Keratinocyte (primary cell): ENCODE results near the gene RAF1. TPM values are rescaled to one million over a fixed set of nuclear protein-coding genes. Genes with fewer than 3 reads are reported as not detected.

Experiments
- DNase-seq: peaks from one replicate; pipeline ENCODE4 v3.0.0-alpha.2; 2011; ENCODE audit warnings: low read depth, missing footprints, low spot score
- FAIRE-seq: peaks from 2 replicates; lab custom pipeline; 2011; peaks lifted over from hg19 to GRCh38; lab: Jason Lieb, UNC
- H2AFZ ChIP-seq: 2 replicates; pipeline ENCODE4 v1.6.0; 2012; ENCODE audit warnings: low read length, control low read depth, inconsistent platforms; ENCODE audit not compliant: control insufficient read depth
- H3K27ac ChIP-seq: 2 replicates; pipeline ENCODE4 v1.5.1; 2011; ENCODE audit warnings: low read length; ENCODE audit not compliant: control insufficient read depth, insufficient read depth
- H3K27me3 ChIP-seq: 3 replicates; pipeline ENCODE4 v1.6.0; 2011; ENCODE audit warnings: low read length; ENCODE audit not compliant: control insufficient read depth, insufficient read depth; ENCODE audit errors: extremely low read depth
- H3K36me3 ChIP-seq, 2 experiments: 2 replicates in 1 of 2; 3 replicates in 1 of 2; pipeline ENCODE4 v1.5.1; 2011; ENCODE audit warnings: low read length in 2 of 2, mild to moderate bottlenecking in 1 of 2; ENCODE audit not compliant: control insufficient read depth in 2 of 2, insufficient read depth in 2 of 2; ENCODE audit errors: extremely low read depth in 1 of 2
- H3K4me1 ChIP-seq: 3 replicates; pipeline ENCODE4 v1.5.1; 2011; ENCODE audit warnings: low read length; ENCODE audit not compliant: control insufficient read depth, insufficient read depth; ENCODE audit errors: extremely low read depth
- H3K4me2 ChIP-seq: 3 replicates; pipeline ENCODE4 v1.6.0; 2011; ENCODE audit warnings: low read depth, low read length; ENCODE audit not compliant: control insufficient read depth, insufficient read depth; ENCODE audit errors: extremely low read depth
- H3K4me3 ChIP-seq, 3 experiments: fragments of 200-600 bp in 1 of 3; sonication (generic) in 1 of 3; 2 replicates in 2 of 3; 3 replicates in 1 of 3; pipeline ENCODE4 v1.5.1; 2011 to 2016; ENCODE audit warnings: low read length in 3 of 3, mild to moderate bottlenecking in 3 of 3, control low read depth in 2 of 3, inconsistent platforms in 1 of 3, low read depth in 1 of 3, mixed read lengths in 1 of 3, mixed run types in 1 of 3, moderate library complexity in 1 of 3; ENCODE audit not compliant: control insufficient read depth in 2 of 3, insufficient read depth in 2 of 3; ENCODE audit errors: extremely low read depth in 1 of 3
- H3K79me2 ChIP-seq: 2 replicates; pipeline ENCODE4 v1.6.0; 2012; ENCODE audit warnings: low read length; ENCODE audit not compliant: control insufficient read depth, insufficient read depth
- H3K9ac ChIP-seq: 3 replicates; pipeline ENCODE4 v1.6.0; 2011; ENCODE audit warnings: low read length; ENCODE audit not compliant: control insufficient read depth, insufficient read depth; ENCODE audit errors: extremely low read depth
- H3K9me1 ChIP-seq: 3 replicates; pipeline ENCODE4 v1.6.0; 2011; ENCODE audit warnings: low read length; ENCODE audit not compliant: control insufficient read depth, insufficient read depth; ENCODE audit errors: extremely low read depth
- H3K9me3 ChIP-seq: 2 replicates; pipeline ENCODE4 v1.5.1; 2012; ENCODE audit warnings: low read depth, low read length; ENCODE audit not compliant: control insufficient read depth
- H4K20me1 ChIP-seq: 3 replicates; pipeline ENCODE4 v1.6.0; 2011; ENCODE audit warnings: low read length; ENCODE audit not compliant: control insufficient read depth, insufficient read depth; ENCODE audit errors: extremely low read depth
- CTCF ChIP-seq, 3 experiments: IDR thresholded peaks in 1 of 3; conservative IDR thresholded peaks in 1 of 3; optimal IDR thresholded peaks in 1 of 3; 2 replicates in 2 of 3; 3 replicates in 1 of 3; pipeline versions ENCODE3 to v1.5.1; 2011; ENCODE audit warnings: low read length in 3 of 3, mild to moderate bottlenecking in 3 of 3, moderate library complexity in 2 of 3, control low read depth in 1 of 3, inconsistent platforms in 1 of 3; ENCODE audit not compliant: insufficient read depth in 2 of 3; ENCODE audit errors: extremely low read depth in 1 of 3
- EZH2 ChIP-seq: IDR thresholded peaks from one replicate; pipeline ENCODE4 v1.6.1; 2012; ENCODE audit warnings: inconsistent platforms, mild to moderate bottlenecking, low read length, moderate library complexity
- dilution Hi-C: fragments of 300-500 bp; cut with MboI; formaldehyde crosslinking; loops from one replicate; pipeline ENCODE4 v1.7.0; 2020; ENCODE audit warnings: low sequenced_read_pairs; ENCODE audit not compliant: extremely low pct_ligation_motif_present
- polyA plus RNA-seq, 5 experiments: library from polyadenylated mRNA; depleted of rRNA in 3 of 5; stranded (reverse) in 3 of 5; stranded (forward) in 1 of 5; unstranded in 1 of 5; fragments of >200 nt; gene quantifications; 1 replicate in 1 of 5; 2 replicates in 3 of 5; 3 replicates in 1 of 5; pipeline versions ENCODE4 v1.2.1 to v1.2.3, GENCODE V29; 2011 to 2012; ENCODE audit warnings: missing spikeins in 2 of 5, low read depth in 1 of 5, low replicate concordance in 1 of 5

RAF1 gene
- polyA plus RNA-seq, 1 donor (not counting 4 experiments of a cell fraction or from before 2014, with no cell fraction given) = 80.1 TPM

GRCh38 chr3:12593473-12593872, 70.4 kb downstream of the RAF1 start:
- Histone ChIP-seq H3K27ac (no peak overlapping the region), H3K27me3 (no peaks in the 10 kb centered on the region), H4K20me1 (no peaks in the 10 kb centered on the region), H3K9me1 (no peaks in the 10 kb centered on the region), H2AFZ (no peak overlapping the region), H3K79me2 (no peaks in the 10 kb centered on the region), H3K36me3 (peaks cover 19 to 30% of the 10 kb centered on the region in 2 experiments), H3K9me3 (no peaks in the 10 kb centered on the region), H3K4me3 (no peak overlapping the region), H3K4me1 (no peaks in the 10 kb centered on the region), H3K4me2 (no peak overlapping the region), H3K9ac (no peak overlapping the region)
- DNase-seq (no peak), FAIRE-seq (no peak)
- no peak for TF ChIP-seq CTCF (optimal IDR thresholded peaks at IDR 0.05 in 1 of 3, IDR thresholded peaks at IDR 0.05 in 1 of 3, conservative IDR thresholded peaks at IDR 0.05 in 1 of 3; ENCODE audit: extremely low read depth in 1 of 3, insufficient read depth in 2 of 3, low read length in 3 of 3)
- TF ChIP-seq EZH2 = no peak
- dilution Hi-C loops = no loop called here

DNA sequence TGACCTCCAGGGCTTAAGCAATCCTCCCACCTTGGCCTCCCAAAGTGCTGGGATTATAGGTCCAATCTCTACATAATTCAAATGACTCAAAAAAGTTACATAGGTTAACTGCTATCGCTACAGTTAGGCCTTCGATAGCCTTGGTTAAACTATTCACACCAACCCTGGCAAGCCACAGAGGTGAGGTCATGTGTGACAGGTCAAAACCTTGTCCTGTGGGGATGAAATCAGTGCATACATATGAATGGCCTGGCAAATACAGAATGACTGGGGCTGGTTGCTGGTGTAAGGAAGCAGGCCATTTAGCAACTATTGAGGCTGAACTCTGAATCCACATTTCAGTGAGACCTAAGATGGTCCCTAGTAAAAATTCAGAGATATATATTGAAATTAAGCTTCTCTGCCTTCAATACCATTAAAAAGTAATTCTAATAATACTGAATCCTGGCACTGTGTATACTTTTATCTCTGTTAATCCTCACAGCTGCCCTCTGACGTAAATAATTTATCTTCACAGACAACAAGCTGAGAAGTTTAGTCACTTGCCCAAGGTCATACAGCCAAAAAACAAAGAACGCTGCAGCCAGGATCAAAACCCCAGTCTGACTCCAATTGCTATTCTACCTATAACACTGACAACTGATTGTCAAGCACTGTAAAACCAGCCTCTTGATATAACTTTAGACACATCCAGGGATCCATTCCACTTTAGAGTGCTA, 71.8 kb downstream of the RAF1 start:
- Histone ChIP-seq H4K20me1 (no peaks in the 10 kb centered on the region), H3K4me3 (no peak overlapping the region), H3K79me2 (no peaks in the 10 kb centered on the region), H3K27ac (no peak overlapping the region), H3K27me3 (no peaks in the 10 kb centered on the region), H3K9me1 (no peaks in the 10 kb centered on the region), H3K36me3 (peaks cover 26 to 30% of the 10 kb centered on the region in 2 experiments), H3K9ac (no peak overlapping the region), H3K9me3 (no peaks in the 10 kb centered on the region), H3K4me2 (no peak overlapping the region), H2AFZ (no peak overlapping the region), H3K4me1 (peaks cover 12% of the 10 kb centered on the region)
- FAIRE-seq (no peak), DNase-seq (no peak)
- TF ChIP-seq EZH2 (no peak), CTCF (optimal IDR thresholded peaks at IDR 0.05 in 1 of 3, IDR thresholded peaks at IDR 0.05 in 1 of 3, conservative IDR thresholded peaks at IDR 0.05 in 1 of 3; ENCODE audit: extremely low read depth in 1 of 3, insufficient read depth in 2 of 3, low read length in 3 of 3) (no peak)
- dilution Hi-C loops = no loop called here
